NCI-H187 (cell line): Measurements from ENCODE around the gene SAP30.

ENCODE experiments used
- DNase-seq, 2 experiments: peaks; one replicate each; lab custom pipeline; 2025; lab: John Stamatoyannopoulos, UW

The SAP30 gene

GRCh38 chr4:173367285-173367684 is 3.5 kb upstream of the SAP30 start:
- DNase-seq = no peak

- DNase-seq = no peak
Measured at GRCh38 chr4:173367946-173368345, 2.8 kb upstream of the SAP30 start.

- DNase-seq = no peak
Measured at GRCh38 chr4:173370130-173370476, 651 bp upstream of the SAP30 start.

- DNase-seq = peak; percentile 3 to 42
Measured at GRCh38 chr4:173371292-173372192, 788 bp downstream of the SAP30 start.

GRCh38 chr4:173374588-173374987 is 3.8 kb downstream of the SAP30 start:
- DNase-seq = no peak

GRCh38 chr4:173379929-173380328 is 9.2 kb downstream of the SAP30 start:
- no peak for DNase-seq

- no peak for DNase-seq
Measured at GRCh38 chr4:173380987-173381386, 10.2 kb downstream of the SAP30 start.

- no peak for DNase-seq
Measured at GRCh38 chr4:173381610-173382009, 10.9 kb downstream of the SAP30 start.

- DNase-seq = no peak
Measured at GRCh38 chr4:173382349-173382748, 11.6 kb downstream of the SAP30 start.

GRCh38 chr4:173386751-173387150 is 16.0 kb downstream of the SAP30 start:
- DNase-seq = no peak

GRCh38 chr4:173391701-173392100 is 20.9 kb downstream of the SAP30 start:
- no peak for DNase-seq

- DNase-seq = no peak
Measured at GRCh38 chr4:173397604-173398003, 26.9 kb downstream of the SAP30 start.

- no peak for DNase-seq
Measured at GRCh38 chr4:173398220-173398619, 27.5 kb downstream of the SAP30 start.

- DNase-seq = no peak
Measured at GRCh38 chr4:173398779-173399415, 28.1 kb downstream of the SAP30 start, which contains the start of gene SCRG1. SCRG1 (minus strand) TSS chr4:173399116; CDS start chr4:173391414, 7,702 bp downstream.

- DNase-seq = no peak
Measured at GRCh38 chr4:173401063-173401462, 30.3 kb downstream of the SAP30 start.

GRCh38 chr4:173403051-173403450 is 32.3 kb downstream of the SAP30 start:
- DNase-seq = no peak

- no peak for DNase-seq
Measured at GRCh38 chr4:173404296-173404865, 33.6 kb downstream of the SAP30 start.

- DNase-seq = no peak
Measured at GRCh38 chr4:173405840-173406606, 35.3 kb downstream of the SAP30 start.

- DNase-seq = no peak
Measured at GRCh38 chr4:173410079-173410478, 39.3 kb downstream of the SAP30 start.

- no peak for DNase-seq
Measured at GRCh38 chr4:173411106-173411693, 40.4 kb downstream of the SAP30 start.

GRCh38 chr4:173413036-173413435 is 42.3 kb downstream of the SAP30 start:
- DNase-seq = no peak

- DNase-seq = no peak
Measured at GRCh38 chr4:173414456-173414855, 43.7 kb downstream of the SAP30 start.
